Measurements from ENCODE around the gene YIPF1.

DNA sequence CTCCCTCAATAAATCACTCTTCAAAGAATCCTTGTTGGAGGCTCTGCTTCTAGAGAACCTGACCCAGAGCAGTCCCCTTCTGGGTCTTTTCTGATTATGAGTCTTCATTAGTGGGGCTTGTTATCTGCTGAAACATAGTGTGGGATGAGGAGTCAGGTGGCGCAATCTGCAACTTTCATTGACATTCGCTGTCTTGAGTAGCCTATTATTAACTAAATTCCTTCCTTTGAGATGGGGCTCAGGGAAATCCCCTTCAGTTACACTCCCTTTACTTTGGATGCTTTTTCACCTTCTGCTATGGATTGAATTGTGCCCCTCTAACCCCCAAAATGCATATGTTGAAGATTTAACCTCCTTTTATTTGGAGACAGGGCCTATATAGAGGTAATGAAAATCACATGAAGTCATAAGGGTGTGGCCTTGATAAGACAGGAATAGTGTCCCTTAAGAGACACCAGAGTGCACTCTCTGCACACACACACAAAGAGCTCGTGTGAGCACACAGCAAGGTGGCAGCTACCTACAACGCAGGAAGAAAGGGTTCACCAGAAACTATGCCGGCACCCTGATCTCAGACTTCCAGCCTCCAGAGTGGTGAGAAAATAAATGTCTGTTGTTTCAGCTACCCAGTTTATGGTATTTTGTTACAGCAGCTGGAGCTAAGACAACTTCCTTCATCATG lies 23.9 kb upstream of the YIPF1 start:
- TF ChIP-seq, protein P1, sequence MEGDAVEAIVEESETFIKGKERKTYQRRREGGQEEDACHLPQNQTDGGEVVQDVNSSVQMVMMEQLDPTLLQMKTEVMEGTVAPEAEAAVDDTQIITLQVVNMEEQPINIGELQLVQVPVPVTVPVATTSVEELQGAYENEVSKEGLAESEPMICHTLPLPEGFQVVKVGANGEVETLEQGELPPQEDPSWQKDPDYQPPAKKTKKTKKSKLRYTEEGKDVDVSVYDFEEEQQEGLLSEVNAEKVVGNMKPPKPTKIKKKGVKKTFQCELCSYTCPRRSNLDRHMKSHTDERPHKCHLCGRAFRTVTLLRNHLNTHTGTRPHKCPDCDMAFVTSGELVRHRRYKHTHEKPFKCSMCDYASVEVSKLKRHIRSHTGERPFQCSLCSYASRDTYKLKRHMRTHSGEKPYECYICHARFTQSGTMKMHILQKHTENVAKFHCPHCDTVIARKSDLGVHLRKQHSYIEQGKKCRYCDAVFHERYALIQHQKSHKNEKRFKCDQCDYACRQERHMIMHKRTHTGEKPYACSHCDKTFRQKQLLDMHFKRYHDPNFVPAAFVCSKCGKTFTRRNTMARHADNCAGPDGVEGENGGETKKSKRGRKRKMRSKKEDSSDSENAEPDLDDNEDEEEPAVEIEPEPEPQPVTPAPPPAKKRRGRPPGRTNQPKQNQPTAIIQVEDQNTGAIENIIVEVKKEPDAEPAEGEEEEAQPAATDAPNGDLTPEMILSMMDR (IDR thresholded peaks at IDR 0.05), result no peak
- no peak for TF ChIP-seq EZH2 (IDR thresholded peaks at IDR 0.05; ENCODE audit: borderline replicate concordance, insufficient read depth, low read depth, low read length, poor library complexity, severe bottlenecking)

All from B cell (primary cell).